NB4 (cell line): ENCODE results near the gene PRRT1B.
A peak's percentile ranks its signal among the peaks of the same experiment; 100 is the strongest.

Source experiments
- DNase-seq: peaks from one replicate; pipeline ENCODE4 v3.0.0; 2010; ENCODE audit warnings: low read depth
- H3K4me3 ChIP-seq: one replicate; pipeline ENCODE4 v1.5.1; 2011; ENCODE audit warnings: mild to moderate bottlenecking, low read depth, low read length, moderate library complexity
- MYC ChIP-seq: IDR thresholded peaks from 2 replicates; pipeline ENCODE4 v1.6.1; 2011; ENCODE audit warnings: low read depth, low read length
- POLR2A ChIP-seq: IDR thresholded peaks from 2 replicates; pipeline ENCODE4 v1.6.1; 2011; ENCODE audit warnings: mild to moderate bottlenecking; ENCODE audit not compliant: insufficient read length; ENCODE audit errors: extremely low read depth
- TF ChIP-seq, protein P1 (sequence below): IDR thresholded peaks from one replicate; pipeline ENCODE4 v1.5.1; 2012; ENCODE audit warnings: low read depth, low read length
- TF ChIP-seq, protein P2 (sequence below): IDR thresholded peaks from 2 replicates; pipeline ENCODE4 v1.6.1; 2011; ENCODE audit warnings: low read depth, low read length

The PRRT1B gene

DNA sequence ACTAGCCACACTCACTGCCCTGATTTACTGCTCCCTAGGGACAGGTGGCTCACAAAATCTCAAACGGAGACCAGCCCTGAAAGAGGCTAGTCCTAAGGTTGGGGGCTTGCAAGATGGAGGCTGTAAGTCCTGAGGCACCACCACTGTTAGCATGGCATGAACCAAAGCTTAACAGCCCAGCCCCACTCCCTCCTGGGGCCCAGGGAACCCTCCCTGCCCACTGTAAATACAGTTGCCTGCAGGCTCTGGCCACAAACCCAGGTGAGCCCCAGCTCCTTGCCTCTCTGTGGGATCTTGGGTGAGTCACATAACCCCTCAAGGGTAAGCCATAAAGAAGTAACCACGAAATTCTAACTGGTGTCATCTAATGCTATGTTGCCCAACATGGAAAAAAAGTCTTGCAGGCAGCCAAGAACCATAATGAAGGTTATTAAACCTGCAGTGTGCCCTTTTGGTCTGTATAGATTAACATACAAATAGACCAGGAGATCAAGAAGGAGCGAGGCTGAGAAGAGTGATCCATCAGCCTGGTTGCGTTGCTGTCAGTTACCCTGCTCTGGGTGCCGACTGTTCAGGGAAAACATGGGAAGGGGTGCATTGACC lies 44.3 kb upstream of the PRRT1B start:
- DNase-seq, result peak; percentile 91
- H3K4me3 ChIP-seq, result no peak overlapping the region
- TF ChIP-seq POLR2A (no peak), MYC (peak; percentile 59)
- TF ChIP-seq, protein P1, sequence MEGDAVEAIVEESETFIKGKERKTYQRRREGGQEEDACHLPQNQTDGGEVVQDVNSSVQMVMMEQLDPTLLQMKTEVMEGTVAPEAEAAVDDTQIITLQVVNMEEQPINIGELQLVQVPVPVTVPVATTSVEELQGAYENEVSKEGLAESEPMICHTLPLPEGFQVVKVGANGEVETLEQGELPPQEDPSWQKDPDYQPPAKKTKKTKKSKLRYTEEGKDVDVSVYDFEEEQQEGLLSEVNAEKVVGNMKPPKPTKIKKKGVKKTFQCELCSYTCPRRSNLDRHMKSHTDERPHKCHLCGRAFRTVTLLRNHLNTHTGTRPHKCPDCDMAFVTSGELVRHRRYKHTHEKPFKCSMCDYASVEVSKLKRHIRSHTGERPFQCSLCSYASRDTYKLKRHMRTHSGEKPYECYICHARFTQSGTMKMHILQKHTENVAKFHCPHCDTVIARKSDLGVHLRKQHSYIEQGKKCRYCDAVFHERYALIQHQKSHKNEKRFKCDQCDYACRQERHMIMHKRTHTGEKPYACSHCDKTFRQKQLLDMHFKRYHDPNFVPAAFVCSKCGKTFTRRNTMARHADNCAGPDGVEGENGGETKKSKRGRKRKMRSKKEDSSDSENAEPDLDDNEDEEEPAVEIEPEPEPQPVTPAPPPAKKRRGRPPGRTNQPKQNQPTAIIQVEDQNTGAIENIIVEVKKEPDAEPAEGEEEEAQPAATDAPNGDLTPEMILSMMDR, result no peak
- TF ChIP-seq, protein P2, sequence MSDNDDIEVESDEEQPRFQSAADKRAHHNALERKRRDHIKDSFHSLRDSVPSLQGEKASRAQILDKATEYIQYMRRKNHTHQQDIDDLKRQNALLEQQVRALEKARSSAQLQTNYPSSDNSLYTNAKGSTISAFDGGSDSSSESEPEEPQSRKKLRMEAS, result 0 out of 2 replicates have a peak, but pooled peaks have one; percentile 26

DNA sequence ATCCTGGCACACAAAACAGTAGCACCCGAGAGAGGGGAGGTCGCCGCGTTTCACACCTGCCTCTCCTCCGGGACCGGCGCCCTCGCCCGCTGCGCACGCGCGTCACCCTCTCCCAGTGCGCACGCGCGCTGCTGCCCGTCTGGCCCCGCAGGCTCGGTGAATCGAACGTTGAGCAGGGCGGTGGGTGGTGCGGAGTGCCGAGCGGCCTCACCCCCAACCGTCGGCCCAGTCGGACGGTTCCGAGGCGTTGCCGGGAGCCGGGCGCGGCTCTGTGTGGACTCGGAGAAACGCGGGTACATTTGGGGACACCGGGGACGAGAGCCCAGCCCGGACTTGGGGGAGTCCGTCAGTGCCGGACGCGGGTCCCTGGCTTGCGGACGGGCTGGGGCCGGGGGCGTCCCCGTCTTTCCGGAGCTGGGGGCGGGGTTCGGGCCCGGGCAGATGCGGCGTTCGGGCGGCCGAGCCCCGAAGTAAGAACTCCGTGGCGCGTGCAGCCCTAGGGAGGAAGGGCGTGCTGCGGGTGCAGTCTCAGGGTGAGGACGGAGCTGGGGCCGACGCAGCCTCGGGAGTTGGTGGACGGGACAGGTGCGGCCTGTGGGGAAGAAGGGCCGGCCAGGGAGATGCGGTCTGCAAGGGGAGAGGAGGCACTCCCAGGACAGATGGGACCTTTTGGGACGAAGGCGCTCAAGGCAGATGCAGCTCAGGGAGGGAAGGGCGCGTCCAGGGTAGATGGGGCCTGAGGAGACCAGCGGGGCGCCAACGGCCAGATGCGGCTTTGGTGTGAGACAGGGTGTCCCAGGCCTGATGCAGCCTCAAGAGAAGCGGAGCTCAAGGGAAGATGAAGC lies 42.3 kb upstream of the PRRT1B start, which contains the start of gene POMT1:
TSS of gene POMT1 (plus strand) at position 138 of the 845 bp plus-strand sequence. CDS start 1,301 bp downstream, outside the sequence.
- peak within 1 kb of the TSS; percentile 73 for H3K4me3 ChIP-seq
- TF ChIP-seq POLR2A, result peak; percentile 42
- TF ChIP-seq, protein P1, result no peak
- DNase-seq, result peak; percentile 85

DNA sequence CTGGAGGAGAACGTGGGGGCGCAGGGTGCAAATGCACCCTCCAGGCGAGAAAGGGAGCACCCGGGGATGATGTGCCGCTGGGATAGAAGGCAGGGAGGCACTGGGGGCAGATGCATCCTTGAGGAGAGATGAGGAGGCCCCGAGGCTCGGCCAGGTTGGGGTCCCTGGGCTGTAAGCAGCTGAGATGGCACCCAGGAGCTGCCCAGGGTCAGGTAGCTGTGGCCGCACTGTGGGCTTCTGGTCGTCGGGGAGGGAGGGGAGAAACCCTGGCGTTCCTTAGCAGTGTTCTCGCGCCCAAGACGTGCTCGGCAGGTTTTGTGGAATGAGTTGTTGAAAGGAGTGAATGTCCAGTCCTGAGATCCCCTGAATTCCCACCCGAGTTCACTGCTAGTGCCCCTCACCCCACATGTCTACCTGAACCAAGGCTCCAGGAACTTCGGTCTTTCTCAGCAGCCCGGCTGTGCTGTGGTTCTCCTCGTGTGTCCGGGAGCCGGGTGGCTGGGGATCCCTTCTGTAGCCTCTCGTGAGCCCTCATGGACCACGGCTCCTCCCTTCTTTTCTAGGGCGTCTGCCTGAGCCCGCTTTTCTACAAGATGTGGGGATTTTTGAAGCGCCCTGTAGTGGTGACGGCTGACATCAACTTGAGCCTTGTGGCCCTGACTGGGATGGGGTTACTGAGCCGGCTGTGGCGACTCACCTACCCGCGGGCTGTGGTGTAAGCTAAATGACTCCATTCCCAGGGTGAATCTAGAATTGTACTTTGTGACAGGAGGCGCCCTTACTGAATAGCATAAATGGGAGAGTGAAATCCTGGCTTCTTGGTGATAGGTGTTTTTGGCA lies 41.5 kb upstream of the PRRT1B start:
- DNase-seq, result peak; percentile 78
- H3K4me3 ChIP-seq, result peak overlapping the region; percentile 73
- TF ChIP-seq MYC (no peak), POLR2A (no peak)
- TF ChIP-seq, protein P2, result no peak
- TF ChIP-seq, protein P1, result peak; percentile 9

DNA sequence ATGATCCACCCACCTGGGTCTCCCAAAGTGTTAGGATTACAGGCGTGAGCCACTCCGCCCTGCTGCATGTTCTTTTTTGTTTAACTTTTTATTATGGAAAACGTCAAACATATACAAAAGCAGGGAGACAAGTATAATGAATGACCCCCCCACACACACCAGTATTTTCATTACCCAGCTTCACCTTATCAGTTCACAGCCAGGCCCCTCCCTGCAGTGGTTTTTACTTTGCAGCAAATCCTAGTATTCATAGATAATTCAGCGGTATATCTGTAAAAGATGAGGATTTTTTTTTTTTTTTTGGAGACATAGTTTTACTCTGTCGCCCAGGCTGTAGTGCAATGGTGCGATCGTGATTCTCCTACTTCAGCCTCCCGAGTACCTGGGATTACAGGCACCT lies 40.3 kb upstream of the PRRT1B start:
- H3K4me3 ChIP-seq, result no peak overlapping the region
- TF ChIP-seq, protein P1, result no peak
- no peak for TF ChIP-seq POLR2A
- no peak for TF ChIP-seq MYC
- TF ChIP-seq, protein P2, result no peak
- no peak for DNase-seq

DNA sequence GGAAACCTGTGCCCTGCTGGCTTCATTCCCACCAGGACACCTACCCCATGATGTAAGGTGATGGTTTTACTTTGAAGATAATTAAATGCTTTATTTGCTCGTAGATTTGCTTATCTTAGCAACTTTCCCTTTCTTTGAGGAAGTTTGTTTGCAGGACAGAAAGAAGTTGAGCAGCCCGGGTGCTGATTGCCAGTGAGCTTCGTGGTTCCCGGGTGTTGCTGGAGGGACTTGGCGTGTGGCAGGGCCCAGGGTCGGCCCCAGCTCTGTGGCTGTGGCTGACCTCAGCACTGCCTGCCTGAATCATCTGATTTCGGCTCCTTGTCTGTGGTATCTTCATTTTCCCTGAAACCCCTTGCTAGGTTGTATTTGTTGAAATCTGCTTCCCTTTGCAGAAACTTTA lies 33.9 kb upstream of the PRRT1B start:
- H3K4me3 ChIP-seq, result no peak overlapping the region
- TF ChIP-seq, protein P1, result no peak
- TF ChIP-seq, protein P2, result no peak
- no peak for TF ChIP-seq POLR2A
- no peak for TF ChIP-seq MYC
- no peak for DNase-seq
